HEK293 (cell line): ENCODE results near the gene WNT2.

Source experiments
- CTCF ChIA-PET: fragments of 350-600 bp; formaldehyde crosslinking; extraction: SDS; loops from one replicate; lab custom pipeline; 2021; ENCODE audit warnings: antibody characterized with exemption; lab: Yijun Ruan, JAX
- POLR2A ChIA-PET: fragments of 300-600 bp; formaldehyde crosslinking; extraction: SDS; loops from one replicate; lab custom pipeline; 2020; ENCODE audit warnings: antibody characterized with exemption, inconsistent platforms; lab: Yijun Ruan, JAX
- H3K27ac ChIP-seq: fragments of 200-500 bp; sonication (Bioruptor generic); 2 replicates; pipeline ENCODE4 v1.5.1; 2014; ENCODE audit warnings: low read depth, low read length, control low read depth, inconsistent platforms; ENCODE audit errors: extremely low read depth
- H3K36me3 ChIP-seq, 2 experiments: fragments of 200-500 bp in 1 of 2; sonication (Bioruptor generic) in 1 of 2; 1 replicate in 1 of 2; 2 replicates in 1 of 2; pipeline ENCODE4 v1.5.1; 2014 to 2017; ENCODE audit warnings: inconsistent platforms in 2 of 2, low read length in 2 of 2; ENCODE audit not compliant: control insufficient read depth in 2 of 2, insufficient read depth in 1 of 2
- H3K4me1 ChIP-seq: fragments of 200-500 bp; sonication (Bioruptor generic); 2 replicates; pipeline ENCODE4 v1.5.1; 2014; ENCODE audit warnings: mild to moderate bottlenecking, low read length, inconsistent platforms; ENCODE audit not compliant: control insufficient read depth, insufficient read depth
- H3K4me3 ChIP-seq: 2 replicates; pipeline ENCODE4 v1.5.1; 2011; ENCODE audit warnings: low read depth, mild to moderate bottlenecking, control low read depth, low read length, moderate library complexity
- H3K9me3 ChIP-seq: fragments of 200-500 bp; sonication (Bioruptor generic); 2 replicates; pipeline ENCODE4 v1.5.1; 2014; ENCODE audit warnings: low read depth, low read length, inconsistent platforms; ENCODE audit not compliant: control insufficient read depth, insufficient read depth
- AEBP2 ChIP-seq: fragments of 450-650 bp; formaldehyde crosslinking; IDR thresholded peaks from 2 replicates; pipeline ENCODE4 v1.5.1; 2016; ENCODE audit warnings: missing biosample characterization, missing genetic modification characterization, borderline replicate concordance
- BCL11A ChIP-seq: fragments of 450-650 bp; formaldehyde crosslinking; IDR thresholded peaks from 2 replicates; pipeline ENCODE4 v1.5.1; 2016; ENCODE audit warnings: low read depth, missing biosample characterization, missing genetic modification characterization
- GLI2 ChIP-seq: fragments of 450-650 bp; formaldehyde crosslinking; IDR thresholded peaks from 2 replicates; pipeline ENCODE4; 2017; ENCODE audit warnings: missing biosample characterization, missing genetic modification characterization, low read depth, borderline replicate concordance
- GLIS1 ChIP-seq: fragments of 450-650 bp; formaldehyde crosslinking; IDR thresholded peaks from 2 replicates; pipeline ENCODE4 v1.5.1; 2016; ENCODE audit warnings: missing biosample characterization, missing genetic modification characterization
- HOXC10 ChIP-seq: sonication (generic); formaldehyde crosslinking; IDR thresholded peaks from 2 replicates; pipeline ENCODE4 v1.8.1; 2023; ENCODE audit warnings: mild to moderate bottlenecking, missing genetic modification reagents
- IKZF3 ChIP-seq: fragments of 450-650 bp; IDR thresholded peaks from 2 replicates; pipeline ENCODE4 v1.5.0; 2018; ENCODE audit warnings: missing biosample characterization, mild to moderate bottlenecking, missing genetic modification characterization, moderate library complexity
- INSM2 ChIP-seq: fragments of 450-650 bp; formaldehyde crosslinking; IDR thresholded peaks from 2 replicates; pipeline ENCODE4 v1.5.1; 2016; ENCODE audit warnings: missing biosample characterization, missing genetic modification characterization
- KLF8 ChIP-seq: fragments of 450-650 bp; formaldehyde crosslinking; IDR thresholded peaks from 2 replicates; pipeline ENCODE4 v1.5.1; 2016; ENCODE audit warnings: missing biosample characterization, missing genetic modification characterization
- PATZ1 ChIP-seq: fragments of 450-650 bp; formaldehyde crosslinking; IDR thresholded peaks from 2 replicates; pipeline ENCODE4 v1.5.1; 2016; ENCODE audit warnings: missing biosample characterization, missing genetic modification characterization
- REST ChIP-seq: fragments of 450-650 bp; formaldehyde crosslinking; IDR thresholded peaks from 2 replicates; pipeline ENCODE4 v1.5.1; 2016; ENCODE audit warnings: missing biosample characterization, missing genetic modification characterization
- SCRT1 ChIP-seq: fragments of 450-650 bp; formaldehyde crosslinking; IDR thresholded peaks from 2 replicates; pipeline ENCODE4 v1.5.1; 2016; ENCODE audit warnings: missing biosample characterization, missing genetic modification characterization, borderline replicate concordance
- SCRT2 ChIP-seq: fragments of 450-650 bp; formaldehyde crosslinking; IDR thresholded peaks from 2 replicates; pipeline ENCODE4 v1.5.1; 2016; ENCODE audit warnings: missing biosample characterization, missing genetic modification characterization
- ZBTB17 ChIP-seq: fragments of 450-650 bp; formaldehyde crosslinking; IDR thresholded peaks from 2 replicates; pipeline ENCODE4 v1.5.1; 2016; ENCODE audit warnings: missing biosample characterization, missing genetic modification characterization
- ZBTB26 ChIP-seq: fragments of 450-650 bp; formaldehyde crosslinking; optimal IDR thresholded peaks from 2 replicates; pipeline ENCODE3; 2016; ENCODE audit warnings: missing biosample characterization, mild to moderate bottlenecking, missing genetic modification characterization
- ZBTB8A ChIP-seq: fragments of 450-650 bp; formaldehyde crosslinking; IDR thresholded peaks from 2 replicates; pipeline ENCODE4 v1.5.1; 2016; ENCODE audit warnings: missing biosample characterization, missing genetic modification characterization
- ZFHX2 ChIP-seq: fragments of 450-650 bp; formaldehyde crosslinking; conservative IDR thresholded peaks from 2 replicates; pipeline ENCODE4 v1.5.1; 2016; ENCODE audit warnings: missing biosample characterization, missing genetic modification characterization
- ZNF114 ChIP-seq: fragments of 450-650 bp; formaldehyde crosslinking; IDR thresholded peaks from 2 replicates; pipeline ENCODE4 v1.5.0; 2017; ENCODE audit warnings: missing biosample characterization, missing genetic modification characterization
- ZNF175 ChIP-seq: fragments of 450-650 bp; formaldehyde crosslinking; IDR thresholded peaks from 2 replicates; pipeline ENCODE4 v1.5.1; 2016; ENCODE audit warnings: missing biosample characterization, missing genetic modification characterization
- ZNF184 ChIP-seq: fragments of 450-650 bp; IDR thresholded peaks from 2 replicates; pipeline ENCODE4 v1.5.1; 2018; ENCODE audit warnings: missing biosample characterization, mild to moderate bottlenecking, missing genetic modification characterization
- ZNF292 ChIP-seq: fragments of 450-650 bp; formaldehyde crosslinking; IDR thresholded peaks from 2 replicates; pipeline ENCODE4 v1.5.1; 2016; ENCODE audit warnings: low read depth, missing biosample characterization, missing genetic modification characterization, borderline replicate concordance
- ZNF335 ChIP-seq: fragments of 450-650 bp; formaldehyde crosslinking; conservative IDR thresholded peaks from 2 replicates; pipeline ENCODE4 v1.5.1; 2016; ENCODE audit warnings: missing biosample characterization, missing genetic modification characterization
- ZNF555 ChIP-seq: fragments of 450-650 bp; formaldehyde crosslinking; conservative IDR thresholded peaks from 2 replicates; pipeline ENCODE4 v1.5.1; 2017; ENCODE audit warnings: missing biosample characterization, mild to moderate bottlenecking, missing genetic modification characterization, inconsistent platforms
- ZNF600 ChIP-seq: fragments of 450-650 bp; formaldehyde crosslinking; IDR thresholded peaks from 2 replicates; pipeline ENCODE4 v1.5.1; 2016; ENCODE audit warnings: missing biosample characterization, missing genetic modification characterization
- ZNF610 ChIP-seq: fragments of 450-650 bp; formaldehyde crosslinking; IDR thresholded peaks from 2 replicates; pipeline ENCODE4 v1.5.1; 2016; ENCODE audit warnings: missing biosample characterization, missing genetic modification characterization, borderline replicate concordance
- ZNF664 ChIP-seq: fragments of 450-650 bp; formaldehyde crosslinking; IDR thresholded peaks from 2 replicates; pipeline ENCODE4 v1.5.1; 2016; ENCODE audit warnings: missing biosample characterization, missing genetic modification characterization
- ZNF792 ChIP-seq: fragments of 450-650 bp; formaldehyde crosslinking; IDR thresholded peaks from 2 replicates; pipeline ENCODE4 v1.5.1; 2016; ENCODE audit warnings: missing biosample characterization, missing genetic modification characterization

WNT2 gene

GRCh38 chr7:117323305-117323850 is 520 bp upstream of the WNT2 start:
- H3K4me3 ChIP-seq: peak overlapping the region; percentile 38
- CTCF ChIA-PET: interaction anchor here (0.6 kb wide), 1 partner anchor 10 kb away, joined by 3 read pairs; no protein-coding TSS in a partner anchor
- H3K4me1 ChIP-seq: no peaks in the 10 kb centered on the region
- TF ChIP-seq ZBTB17 (tag by site-specific recombination) (peak; percentile 95), HOXC10 (CRISPR knock-in tag) (no peak), KLF8 (tag by site-specific recombination) (no peak), AEBP2 (tag by site-specific recombination) (no peak), SCRT2 (tag by site-specific recombination) (peak; percentile 83), ZNF175 (tag by site-specific recombination) (no peak), ZNF184 (tag by site-specific recombination) (no peak), ZFHX2 (0 out of 2 replicates have a peak, but pooled peaks have one; percentile 3), ZNF555 (tag by site-specific recombination) (no peak), IKZF3 (tag by site-specific recombination) (peak; percentile 26; the same call in 1 of the 2 replicates), INSM2 (no peak), BCL11A (no peak), ZNF792 (no peak), ZNF335 (tag by site-specific recombination) (peak; percentile 62; the same call in 1 of the 2 replicates), ZNF600 (tag by site-specific recombination) (peak; percentile 29; the same call in 1 of the 2 replicates), ZBTB8A (tag by site-specific recombination) (peak; percentile 14), GLI2 (no peak), GLIS1 (no peak), ZNF664 (tag by site-specific recombination) (no peak), ZBTB26 (peak; percentile 57), PATZ1 (tag by site-specific recombination) (peak; percentile 41; the same call in 1 of the 2 replicates)
- TF ChIP-seq, all 188 proteins: peak for 9
- no peaks in the 10 kb centered on the region for H3K9me3 ChIP-seq
- no peak overlapping the region for H3K27ac ChIP-seq
- H3K36me3 ChIP-seq: no peaks in the 10 kb centered on the region
- POLR2A ChIA-PET: no interaction called here

GRCh38 chr7:117320523-117320922 is 2.3 kb downstream of the WNT2 start:
- no peak overlapping the region for H3K27ac ChIP-seq
- H3K4me1 ChIP-seq: no peaks in the 10 kb centered on the region
- CTCF ChIA-PET: interaction anchor here (0.8 to 1.4 kb wide), 2 partner anchors 67 to 108 kb away, joined by 3 to 4 read pairs; no protein-coding TSS in a partner anchor
- POLR2A ChIA-PET: no interaction called here
- H3K36me3 ChIP-seq: no peaks in the 10 kb centered on the region
- no peak overlapping the region for H3K4me3 ChIP-seq
- no peaks in the 10 kb centered on the region for H3K9me3 ChIP-seq
- TF ChIP-seq GLI2: no peak
- TF ChIP-seq REST (tag by site-specific recombination): 0 out of 2 replicates have a peak, but pooled peaks have one; percentile 13
- TF ChIP-seq GLIS1: no peak
- TF ChIP-seq SCRT1 (tag by site-specific recombination): peak; percentile 23; the same call in 1 of the 2 replicates
- no peak for TF ChIP-seq ZNF114 (tag by site-specific recombination)
- TF ChIP-seq SCRT2 (tag by site-specific recombination): peak; percentile 67
- TF ChIP-seq ZNF292 (tag by site-specific recombination): no peak
- no peak for TF ChIP-seq ZNF610 (tag by site-specific recombination)
